Measurements from ENCODE around the gene STAT5A. TPM values are rescaled to one million over a fixed set of nuclear protein-coding genes. Genes with fewer than 3 reads are reported as not detected.

The STAT5A gene
- total and polyA plus RNA-seq, 7 donors = 8.1 to 31.5 (median 17.3) TPM

- TF ChIP-seq CTCF (IDR thresholded peaks at IDR 0.05) = no peak
- H3K4me3 ChIP-seq = no peak overlapping the region
- WGBS, 3 donors = 78 to 90% (median 80%) methylated on average over 4 of the region's 4 CpGs
- no peak overlapping the region for H3K27ac ChIP-seq
- H3K36me3 ChIP-seq (ENCODE audit: insufficient read depth in 1 of 2, low read depth in 1 of 2) = peaks cover 10 to 99% of the 10 kb centered on the region in 2 donors
- H3K4me1 ChIP-seq = peaks cover 5% of the 10 kb centered on the region
- no peaks in the 10 kb centered on the region for H3K9me3 ChIP-seq
- no peaks in the 10 kb centered on the region for H3K27me3 ChIP-seq (ENCODE audit: insufficient read depth in 3 of 3, low read length in 2 of 3)
- intact Hi-C loops (cut with DNase I) = loop anchor here (5.0 kb wide), 2 partner anchors 196 to 206 kb away; no protein-coding TSS in a partner anchor
- ATAC-seq = no peak
- DNase-seq = no peak
Measured at GRCh38 chr17:42321555-42321954, 33.3 kb downstream of the STAT5A start.

GRCh38 chr17:42322382-42323267 is 34.3 kb downstream of the STAT5A start:
- H3K9me3 ChIP-seq = no peaks in the 10 kb centered on the region
- no peak overlapping the region for H3K4me3 ChIP-seq
- no peaks in the 10 kb centered on the region for H3K27me3 ChIP-seq (ENCODE audit: insufficient read depth in 3 of 3, low read length in 2 of 3)
- TF ChIP-seq CTCF (IDR thresholded peaks at IDR 0.05) = peak; percentile 99
- H3K27ac ChIP-seq = no peak overlapping the region
- H3K36me3 ChIP-seq (ENCODE audit: insufficient read depth in 1 of 2, low read depth in 1 of 2) = peaks cover 3 to 99% of the 10 kb centered on the region in 2 donors
- intact Hi-C loops (cut with DNase I) = loop anchor here (1.0 to 5.0 kb wide), 5 partner anchors 81 to 205 kb away; no protein-coding TSS in a partner anchor
- peak; percentile 82 to 91 (median 86) for ATAC-seq
- DNase-seq = peak; percentile 91 to 96
- 37 to 47% (median 44%) methylated on average over 10 of the region's 10 CpGs for WGBS, 3 donors
- peaks cover 5% of the 10 kb centered on the region for H3K4me1 ChIP-seq

- Histone ChIP-seq H3K9me3 (no peaks in the 10 kb centered on the region), H3K36me3 (ENCODE audit: insufficient read depth in 1 of 2, low read depth in 1 of 2) (peaks cover 3 to 99% of the 10 kb centered on the region in 2 donors), H3K27ac (peak overlapping the region; percentile 67), H3K4me1 (peaks cover 6% of the 10 kb centered on the region), H3K27me3 (ENCODE audit: insufficient read depth in 3 of 3, low read length in 2 of 3) (no peaks in the 10 kb centered on the region), H3K4me3 (no peak overlapping the region)
- WGBS, 3 donors = 75 to 88% (median 85%) methylated on average over 5 of the region's 5 CpGs
- intact Hi-C loops (cut with DNase I) = loop anchor here (1.0 to 5.0 kb wide), 4 partner anchors 80 to 204 kb away; no protein-coding TSS in a partner anchor
- no peak for TF ChIP-seq CTCF (IDR thresholded peaks at IDR 0.05)
- ATAC-seq = no peak
- no peak for DNase-seq
Measured at GRCh38 chr17:42323268-42323773, 35.0 kb downstream of the STAT5A start.

- H3K4me1 ChIP-seq = peaks cover 23% of the 10 kb centered on the region
- H3K27me3 ChIP-seq (ENCODE audit: insufficient read depth in 3 of 3, low read length in 2 of 3) = no peaks in the 10 kb centered on the region
- no peaks in the 10 kb centered on the region for H3K9me3 ChIP-seq
- intact Hi-C loops (cut with DNase I) = no loop called here
- TF ChIP-seq CTCF (IDR thresholded peaks at IDR 0.05) = no peak
- ATAC-seq = peak; percentile 83 to 88 (median 84)
- WGBS, 3 donors = 31 to 43% (median 39%) methylated on average over 7 of the region's 7 CpGs
- H3K36me3 ChIP-seq (ENCODE audit: insufficient read depth in 1 of 2, low read depth in 1 of 2) = peaks cover 6 to 99% of the 10 kb centered on the region in 2 donors
- peak; percentile 40 to 74 for DNase-seq
- H3K4me3 ChIP-seq = no peak overlapping the region
- H3K27ac ChIP-seq = peak overlapping the region; percentile 67
Measured at GRCh38 chr17:42325026-42325425, 36.7 kb downstream of the STAT5A start.
